Endothelial cell of umbilical vein (primary cell): Measurements from ENCODE around the gene PPFIA2. TPM values are rescaled to one million over a fixed set of nuclear protein-coding genes. Genes with fewer than 3 reads are reported as not detected.

ENCODE experiments used
- BruUV-seq: library from RNA; stranded (reverse); fragments of 400-500 nt; replicated peaks from 2 replicates; lab custom pipeline; 2021; lab: Mats Ljungman, UMichigan
- CTCF ChIA-PET: fragments of 300-600, 350-600 bp; sonication (Branson Sonifier 250); formaldehyde crosslinking; loops from one replicate; lab custom pipeline; 2021; ENCODE audit warnings: antibody characterized with exemption, inconsistent platforms; lab: Charles Lee
- POLR2A ChIA-PET: fragments of 300-600, 350-600 bp; sonication (Branson Sonifier 250); formaldehyde crosslinking; loops from one replicate; lab custom pipeline; 2021; ENCODE audit warnings: antibody characterized with exemption, inconsistent platforms; lab: Charles Lee
- DNase-seq: peaks from one replicate; pipeline ENCODE4 v3.0.0-alpha.2; 2011; ENCODE audit warnings: low read depth, low spot score
- FAIRE-seq: peaks from 2 replicates; lab custom pipeline; 2011; peaks lifted over from hg19 to GRCh38; lab: Jason Lieb, UNC
- H2AFZ ChIP-seq: 2 replicates; pipeline ENCODE4 v1.6.0; 2012; ENCODE audit warnings: low read depth, low read length, control low read depth, inconsistent platforms
- H3K27ac ChIP-seq: 2 replicates; pipeline ENCODE4 v1.5.1; 2011; ENCODE audit warnings: low read depth, mild to moderate bottlenecking, control low read depth, low read length, moderate library complexity; ENCODE audit not compliant: insufficient read depth
- H3K27me3 ChIP-seq, 2 experiments: 2 replicates each; pipeline versions ENCODE4 v1.6.0 to v1.6.1; 2011; ENCODE audit warnings: low read length in 2 of 2, mixed read lengths in 1 of 2; ENCODE audit not compliant: control insufficient read depth in 2 of 2, insufficient read depth in 2 of 2
- H3K36me3 ChIP-seq, 2 experiments: 2 replicates in 1 of 2; 3 replicates in 1 of 2; pipeline ENCODE4 v1.5.1; 2011; ENCODE audit warnings: low read length in 2 of 2, mild to moderate bottlenecking in 1 of 2, moderate library complexity in 1 of 2; ENCODE audit not compliant: control insufficient read depth in 2 of 2, insufficient read depth in 2 of 2; ENCODE audit errors: extremely low read depth in 1 of 2
- H3K4me1 ChIP-seq: 3 replicates; pipeline ENCODE4 v1.5.1; 2011; ENCODE audit warnings: mild to moderate bottlenecking, low read length; ENCODE audit not compliant: control insufficient read depth, insufficient read depth; ENCODE audit errors: extremely low read depth
- H3K4me2 ChIP-seq: 2 replicates; pipeline ENCODE4 v1.6.1; 2011; ENCODE audit warnings: low read length, control low read depth, mixed read lengths; ENCODE audit not compliant: insufficient read depth
- H3K4me3 ChIP-seq, 3 experiments: fragments of 200-600 bp in 1 of 3; sonication (generic), shearing (Covaris generic) in 1 of 3; replicated peaks in 1 of 3; 2 replicates each; pipeline ENCODE4 v1.5.1; 2011 to 2016; ENCODE audit warnings: control low read depth in 3 of 3, low read length in 3 of 3, mild to moderate bottlenecking in 2 of 3, inconsistent platforms in 1 of 3, low read depth in 1 of 3, moderate library complexity in 1 of 3; ENCODE audit not compliant: insufficient read depth in 1 of 3
- H3K79me2 ChIP-seq: 2 replicates; pipeline ENCODE4 v1.6.0; 2012; ENCODE audit warnings: low read length, inconsistent platforms; ENCODE audit not compliant: control insufficient read depth, insufficient read depth
- H3K9ac ChIP-seq: replicated peaks from 2 replicates; pipeline ENCODE3; 2011; ENCODE audit warnings: low read length, control low read depth; ENCODE audit not compliant: insufficient read depth; ENCODE audit errors: extremely low read depth
- H3K9me1 ChIP-seq: replicated peaks from 3 replicates; pipeline ENCODE4 v1.6.0; 2011; ENCODE audit warnings: mild to moderate bottlenecking, low read length; ENCODE audit not compliant: control insufficient read depth, insufficient read depth; ENCODE audit errors: extremely low read depth
- H3K9me3 ChIP-seq: replicated peaks from 2 replicates; pipeline ENCODE4 v1.5.1; 2012; ENCODE audit warnings: low read length, inconsistent platforms; ENCODE audit not compliant: control insufficient read depth, insufficient read depth
- H4K20me1 ChIP-seq: replicated peaks from 2 replicates; pipeline ENCODE3; 2011; ENCODE audit warnings: mild to moderate bottlenecking, low read length; ENCODE audit not compliant: control insufficient read depth, insufficient read depth; ENCODE audit errors: extremely low read depth
- CTCF ChIP-seq, 2 donors: IDR thresholded peaks; 1 replicate in 1 of 2; 2 replicates in 1 of 2; pipeline ENCODE4 v1.5.1; 2011; ENCODE audit warnings: low read length in 2 of 2, mild to moderate bottlenecking in 2 of 2, moderate library complexity in 2 of 2, control low read depth in 1 of 2, inconsistent platforms in 1 of 2, low read depth in 1 of 2; ENCODE audit not compliant: insufficient read depth in 1 of 2; ENCODE audit errors: extremely low read depth in 1 of 2
- EZH2 ChIP-seq: IDR thresholded peaks from 2 replicates; pipeline ENCODE4 v1.6.1; 2012; ENCODE audit warnings: borderline replicate concordance, low read depth, mild to moderate bottlenecking, moderate library complexity, low read length, inconsistent platforms; ENCODE audit not compliant: severe bottlenecking
- FOS ChIP-seq: IDR thresholded peaks from 2 replicates; pipeline ENCODE4 v1.6.1; 2011; ENCODE audit warnings: mild to moderate bottlenecking, low read length, moderate library complexity, borderline replicate concordance; ENCODE audit not compliant: insufficient read depth
- GATA2 ChIP-seq: IDR thresholded peaks from 2 replicates; pipeline ENCODE4 v1.7.0; 2011; ENCODE audit warnings: low read depth, mild to moderate bottlenecking, moderate library complexity, mixed read lengths, low read length; ENCODE audit not compliant: insufficient read length, insufficient read depth
- JUN ChIP-seq: IDR thresholded peaks from 2 replicates; pipeline ENCODE4 v1.6.1; 2011; ENCODE audit warnings: borderline replicate concordance, low read depth; ENCODE audit not compliant: insufficient read length, insufficient read depth
- MAX ChIP-seq: IDR thresholded peaks from 2 replicates; pipeline ENCODE4 v1.6.1; 2011; ENCODE audit not compliant: insufficient read depth, insufficient read length
- MYC ChIP-seq: IDR thresholded peaks from one replicate; pipeline ENCODE4 v1.6.1; 2011; ENCODE audit warnings: mild to moderate bottlenecking, low read depth, low read length
- POLR2A ChIP-seq: IDR thresholded peaks from 2 replicates; pipeline ENCODE4 v1.6.1; 2012; ENCODE audit warnings: low read depth, mild to moderate bottlenecking, control low read depth, low read length
- POLR2AphosphoS5 ChIP-seq: IDR thresholded peaks from 2 replicates; pipeline ENCODE4 v1.6.1; 2012; ENCODE audit warnings: low read depth, mild to moderate bottlenecking, control low read depth, low read length, moderate library complexity; ENCODE audit not compliant: insufficient read depth
- dilution Hi-C: fragments of 300-500 bp; cut with MboI; formaldehyde crosslinking; loops from one replicate; pipeline ENCODE4 v1.15.0; 2019; ENCODE audit warnings: low sequenced_read_pairs; ENCODE audit not compliant: extremely low pct_ligation_motif_present
- intact Hi-C: fragments of 100-400 bp; cut with micrococcal nuclease; formaldehyde crosslinking; loops from one replicate; pipeline ENCODE4 v1.10.0; 2022
- polyA plus RNA-seq, 4 experiments: library from polyadenylated mRNA; depleted of rRNA in 3 of 4; stranded (reverse) in 3 of 4; unstranded in 1 of 4; fragments of >200 nt; gene quantifications; 2 replicates each; pipeline versions ENCODE4 v1.2.1 to v1.2.3, GENCODE V29; 2011 to 2012; ENCODE audit warnings: missing spikeins in 1 of 4
- total RNA-seq: library from RNA; stranded (reverse); gene quantifications from 2 replicates; pipeline ENCODE4 v1.2.3, GENCODE V29; 2021

Gene PPFIA2
- total and polyA plus RNA-seq, 2 donors (not counting 3 experiments of a cell fraction or from before 2014, with no cell fraction given), result not detected

- H3K79me2 ChIP-seq, result no peaks in the 10 kb centered on the region
- no peaks in the 10 kb centered on the region for H3K9me3 ChIP-seq
- H4K20me1 ChIP-seq, result no peaks in the 10 kb centered on the region
- no peaks in the 10 kb centered on the region for H3K36me3 ChIP-seq
- H3K4me1 ChIP-seq, result no peaks in the 10 kb centered on the region
- BruUV-seq, result no TSS peak
- H3K4me2 ChIP-seq, result no peak overlapping the region
- dilution Hi-C loops (no loop called here), intact Hi-C loops (no loop called here)
- no peak overlapping the region for H3K9ac ChIP-seq
- no peak overlapping the region for H3K27ac ChIP-seq
- TF ChIP-seq JUN (no peak), POLR2A (no peak), FOS (no peak), MYC (no peak), MAX (no peak), POLR2AphosphoS5 (no peak), EZH2 (no peak), GATA2 (no peak), CTCF (IDR thresholded peaks at IDR 0.05; ENCODE audit: extremely low read depth in 1 of 2, insufficient read depth in 1 of 2, low read depth in 1 of 2, low read length in 2 of 2) (no peak)
- ChIA-PET POLR2A (no interaction called here), CTCF (no interaction called here)
- H3K27me3 ChIP-seq, result no peaks in the 10 kb centered on the region
- FAIRE-seq, result no peak
- H2AFZ ChIP-seq, result no peak overlapping the region
- H3K4me3 ChIP-seq, result no peak overlapping the region
- no peak for DNase-seq
- H3K9me1 ChIP-seq, result no peaks in the 10 kb centered on the region
Observed at GRCh38 chr12:81381951-81382350, 377.2 kb downstream of the PPFIA2 start.
